SK-N-SH (cell line): ENCODE measurements around the gene SAMD8. TPM values are rescaled to one million over a fixed set of nuclear protein-coding genes. Genes with fewer than 3 reads are reported as not detected.

Experiments
- CTCF ChIA-PET: fragments of 300-600, 350-600 bp; formaldehyde crosslinking; extraction: SDS; loops from one replicate; lab custom pipeline; 2021; lab: Yijun Ruan, JAX
- POLR2A ChIA-PET: fragments of 350-600 bp; sonication (Branson Sonifier 250); formaldehyde crosslinking; extraction: SDS; loops from one replicate; lab custom pipeline; 2020; ENCODE audit warnings: antibody characterized with exemption, inconsistent platforms; lab: Yijun Ruan, JAX
- DNase-seq: peaks from one replicate; pipeline ENCODE4 v3.0.0; 2012
- H2AFZ ChIP-seq: fragments of 200-600 bp; sonication (generic); 2 replicates; pipeline ENCODE4 v1.8.1; 2016; ENCODE audit warnings: antibody characterized with exemption, mild to moderate bottlenecking, low read depth
- H3F3A ChIP-seq: fragments of 200-600 bp; sonication (generic); replicated peaks from 2 replicates; pipeline ENCODE3; 2016; ENCODE audit warnings: antibody characterized with exemption, mild to moderate bottlenecking; ENCODE audit not compliant: insufficient read depth
- H3K27ac ChIP-seq, 2 experiments: fragments of 200-500 bp in 1 of 2; fragments of 200-600 bp in 1 of 2; sonication (Bioruptor generic) in 1 of 2; sonication (generic), shearing (Covaris generic) in 1 of 2; 2 replicates each; pipeline versions ENCODE4 v1.5.1 to v1.6.1; 2014 to 2016; ENCODE audit warnings: low read depth in 2 of 2, inconsistent platforms in 1 of 2, low read length in 1 of 2, mild to moderate bottlenecking in 1 of 2, mixed read lengths in 1 of 2
- H3K27me3 ChIP-seq: fragments of 200-600 bp; sonication (generic), shearing (Covaris generic); 2 replicates; pipeline ENCODE4 v1.6.1; 2016; ENCODE audit warnings: mixed run types; ENCODE audit not compliant: insufficient read depth
- H3K36me3 ChIP-seq, 2 experiments: fragments of 200-500 bp in 1 of 2; fragments of 200-600 bp in 1 of 2; sonication (Bioruptor generic) in 1 of 2; sonication (generic) in 1 of 2; replicated peaks in 1 of 2; 2 replicates each; pipeline versions ENCODE3 to v1.5.1; 2014 to 2016; ENCODE audit warnings: low read length in 1 of 2, mild to moderate bottlenecking in 1 of 2; ENCODE audit not compliant: insufficient read depth in 2 of 2, control insufficient read depth in 1 of 2
- H3K4me1 ChIP-seq, 2 experiments: fragments of 200-500 bp in 1 of 2; fragments of 200-600 bp in 1 of 2; sonication (Bioruptor generic) in 1 of 2; sonication (generic), shearing (Covaris generic) in 1 of 2; 2 replicates each; pipeline versions ENCODE4 v1.5.1 to v1.6.1; 2014 to 2016; ENCODE audit warnings: low read depth in 1 of 2, low read length in 1 of 2, mixed run types in 1 of 2; ENCODE audit not compliant: insufficient read depth in 2 of 2, control insufficient read depth in 1 of 2
- H3K4me2 ChIP-seq: fragments of 200-600 bp; sonication (generic), shearing (Covaris generic); 2 replicates; pipeline ENCODE4 v1.6.1; 2017; ENCODE audit warnings: mixed run types
- H3K4me3 ChIP-seq, 2 experiments: fragments of 200-500 bp in 1 of 2; fragments of 200-600 bp in 1 of 2; sonication (Bioruptor generic) in 1 of 2; sonication (generic), shearing (Covaris generic) in 1 of 2; 2 replicates each; pipeline versions ENCODE4 v1.5.1 to v1.8.1; 2014 to 2016; ENCODE audit warnings: low read depth in 2 of 2, inconsistent platforms in 1 of 2, low read length in 1 of 2, mild to moderate bottlenecking in 1 of 2, mixed read lengths in 1 of 2, moderate library complexity in 1 of 2
- H3K79me2 ChIP-seq: fragments of 200-600 bp; sonication (generic); 2 replicates; pipeline ENCODE4 v1.8.1; 2017; ENCODE audit warnings: mild to moderate bottlenecking; ENCODE audit not compliant: insufficient read depth
- H3K9ac ChIP-seq: fragments of 200-600 bp; sonication (generic); 2 replicates; pipeline ENCODE4 v1.6.1; 2017; ENCODE audit warnings: mixed run types
- H3K9me2 ChIP-seq: fragments of 200-600 bp; sonication (generic); 2 replicates; pipeline ENCODE4 v1.6.1; 2017; ENCODE audit warnings: mixed run types
- H3K9me3 ChIP-seq: fragments of 200-600 bp; sonication (generic); 2 replicates; pipeline ENCODE4 v1.6.1; 2017; ENCODE audit warnings: mixed run types, mild to moderate bottlenecking, moderate library complexity
- H4K20me1 ChIP-seq: fragments of 200-600 bp; sonication (generic); 2 replicates; pipeline ENCODE4 v1.6.1; 2017; ENCODE audit warnings: mild to moderate bottlenecking, mixed run types; ENCODE audit not compliant: insufficient read depth
- ELF1 ChIP-seq: IDR thresholded peaks from 2 replicates; pipeline ENCODE4 v1.4.0; 2012
- EP300 ChIP-seq, 2 experiments: IDR thresholded peaks; 2 replicates each; pipeline versions ENCODE4 v1.4.0 to v1.6.1; 2012; ENCODE audit warnings: borderline replicate concordance in 1 of 2, low read depth in 1 of 2, low read length in 1 of 2
- EZH2phosphoT487 ChIP-seq: fragments of 200-600 bp; sonication (generic); IDR thresholded peaks from 2 replicates; pipeline ENCODE4 v1.6.1; 2017; ENCODE audit warnings: low read depth, mixed run types, mild to moderate bottlenecking, antibody characterized with exemption, moderate library complexity, borderline replicate concordance
- FOSL2 ChIP-seq: IDR thresholded peaks from 2 replicates; pipeline ENCODE4 v1.4.0; 2012; ENCODE audit warnings: low read depth, mild to moderate bottlenecking, moderate library complexity, borderline replicate concordance
- FOXJ3 ChIP-seq: sonication (generic); formaldehyde crosslinking; IDR thresholded peaks from 2 replicates; pipeline ENCODE4 v1.5.1; 2020; ENCODE audit warnings: mild to moderate bottlenecking, missing genetic modification reagents
- FOXM1 ChIP-seq: IDR thresholded peaks from 2 replicates; pipeline ENCODE4 v1.4.0; 2012; ENCODE audit warnings: low read depth, mild to moderate bottlenecking
- GATA2 ChIP-seq: sonication (generic); formaldehyde crosslinking; IDR thresholded peaks from 2 replicates; pipeline ENCODE4 v1.5.0; 2020; ENCODE audit warnings: mild to moderate bottlenecking, missing genetic modification reagents
- IRF3 ChIP-seq: fragments of 150-350 bp; IDR thresholded peaks from 2 replicates; pipeline ENCODE4 v1.6.1; 2016; ENCODE audit warnings: mild to moderate bottlenecking, low read depth, low read length
- JUND ChIP-seq: IDR thresholded peaks from 2 replicates; pipeline ENCODE4 v1.4.0; 2012
- MEF2A ChIP-seq: IDR thresholded peaks from 2 replicates; pipeline ENCODE4 v1.4.0; 2012; ENCODE audit warnings: low read depth, borderline replicate concordance
- NFIC ChIP-seq: IDR thresholded peaks from 2 replicates; pipeline ENCODE4 v1.4.0; 2012; ENCODE audit warnings: borderline replicate concordance
- PBX3 ChIP-seq: IDR thresholded peaks from 2 replicates; pipeline ENCODE4; 2012
- POLR2AphosphoS5 ChIP-seq: IDR thresholded peaks from 2 replicates; pipeline ENCODE4 v1.6.1; 2012; ENCODE audit warnings: low read depth, low read length
- RAD21 ChIP-seq: IDR thresholded peaks from 2 replicates; pipeline ENCODE4 v1.6.1; 2012; ENCODE audit warnings: mild to moderate bottlenecking, low read length
- RFX5 ChIP-seq: IDR thresholded peaks from 2 replicates; pipeline ENCODE4 v1.6.1; 2012; ENCODE audit warnings: mild to moderate bottlenecking, improper control_type of control experiment, low read length
- RXRA ChIP-seq: IDR thresholded peaks from 2 replicates; pipeline ENCODE4 v1.4.0; 2012; ENCODE audit warnings: low read depth, mild to moderate bottlenecking, borderline replicate concordance
- SMC3 ChIP-seq: IDR thresholded peaks from 2 replicates; pipeline ENCODE4 v1.6.1; 2012; ENCODE audit warnings: low read depth, low read length, improper control_type of control experiment
- TCF12 ChIP-seq: IDR thresholded peaks from 2 replicates; pipeline ENCODE4 v1.4.0; 2012
- TEAD4 ChIP-seq: IDR thresholded peaks from 2 replicates; pipeline ENCODE4 v1.4.0; 2012; ENCODE audit warnings: mild to moderate bottlenecking, borderline replicate concordance; ENCODE audit not compliant: insufficient read depth
- YY1 ChIP-seq: IDR thresholded peaks from 2 replicates; pipeline ENCODE4 v1.4.0; 2012; ENCODE audit warnings: low read depth, mild to moderate bottlenecking
- ZBTB33 ChIP-seq: IDR thresholded peaks from 2 replicates; pipeline ENCODE4 v1.4.0; 2012; ENCODE audit warnings: low read depth, borderline replicate concordance
- WGBS: methylation state at CpG from one replicate; pipeline ENCODE4 v1.1.6; 2017; ENCODE audit warnings: low lambda C conversion rate; 5-methylcytosine and 5-hydroxymethylcytosine counted together
- polyA plus RNA-seq, 3 experiments: library from polyadenylated mRNA; depleted of rRNA; stranded (reverse); fragments of >200 nt; gene quantifications; 2 replicates each; pipeline ENCODE4 v1.2.3, GENCODE V29; 2012
- TF ChIP-seq, protein P1 (sequence below): IDR thresholded peaks from 2 replicates; pipeline ENCODE4 v1.6.1; 2012; ENCODE audit warnings: mild to moderate bottlenecking, low read depth, low read length, moderate library complexity
- TF ChIP-seq, protein P2 (sequence below): fragments of 150-350 bp; IDR thresholded peaks from 2 replicates; pipeline ENCODE4 v1.6.1; 2017; ENCODE audit warnings: antibody characterized with exemption, low read length, low read depth, borderline replicate concordance
- TF ChIP-seq, protein P3 (sequence below): IDR thresholded peaks from 2 replicates; pipeline ENCODE4 v1.4.0; 2012; ENCODE audit warnings: low read depth, borderline replicate concordance

The SAMD8 gene
- polyA plus RNA-seq, 1 of the 3 experiments (the other 2 are of a cell fraction), result 9.7 TPM

- Histone ChIP-seq H3K27me3 (no peaks in the 10 kb centered on the region), H2AFZ (no peak overlapping the region), H3K9me3 (no peaks in the 10 kb centered on the region), H3K79me2 (no peaks in the 10 kb centered on the region), H3K27ac (no peak overlapping the region), H3K36me3 (no peaks in the 10 kb centered on the region), H3K4me1 (peaks cover 0 to 9% of the 10 kb centered on the region in 2 experiments; a peak in 1 of 4 replicates), H4K20me1 (no peaks in the 10 kb centered on the region), H3F3A (no peaks in the 10 kb centered on the region), H3K9me2 (no peaks in the 10 kb centered on the region), H3K4me3 (no peak overlapping the region), H3K4me2 (no peak overlapping the region), H3K9ac (no peak overlapping the region)
- ChIA-PET CTCF (interaction anchor here (1.8 kb wide), 1 partner anchor 17 kb away, joined by 6 read pairs; no protein-coding TSS in a partner anchor), POLR2A (no interaction called here)
- 73% methylated on average over 10 of the region's 10 CpGs for WGBS
- peak; percentile 65 for DNase-seq
- TF ChIP-seq ZBTB33, result no peak
- TF ChIP-seq, protein P1, sequence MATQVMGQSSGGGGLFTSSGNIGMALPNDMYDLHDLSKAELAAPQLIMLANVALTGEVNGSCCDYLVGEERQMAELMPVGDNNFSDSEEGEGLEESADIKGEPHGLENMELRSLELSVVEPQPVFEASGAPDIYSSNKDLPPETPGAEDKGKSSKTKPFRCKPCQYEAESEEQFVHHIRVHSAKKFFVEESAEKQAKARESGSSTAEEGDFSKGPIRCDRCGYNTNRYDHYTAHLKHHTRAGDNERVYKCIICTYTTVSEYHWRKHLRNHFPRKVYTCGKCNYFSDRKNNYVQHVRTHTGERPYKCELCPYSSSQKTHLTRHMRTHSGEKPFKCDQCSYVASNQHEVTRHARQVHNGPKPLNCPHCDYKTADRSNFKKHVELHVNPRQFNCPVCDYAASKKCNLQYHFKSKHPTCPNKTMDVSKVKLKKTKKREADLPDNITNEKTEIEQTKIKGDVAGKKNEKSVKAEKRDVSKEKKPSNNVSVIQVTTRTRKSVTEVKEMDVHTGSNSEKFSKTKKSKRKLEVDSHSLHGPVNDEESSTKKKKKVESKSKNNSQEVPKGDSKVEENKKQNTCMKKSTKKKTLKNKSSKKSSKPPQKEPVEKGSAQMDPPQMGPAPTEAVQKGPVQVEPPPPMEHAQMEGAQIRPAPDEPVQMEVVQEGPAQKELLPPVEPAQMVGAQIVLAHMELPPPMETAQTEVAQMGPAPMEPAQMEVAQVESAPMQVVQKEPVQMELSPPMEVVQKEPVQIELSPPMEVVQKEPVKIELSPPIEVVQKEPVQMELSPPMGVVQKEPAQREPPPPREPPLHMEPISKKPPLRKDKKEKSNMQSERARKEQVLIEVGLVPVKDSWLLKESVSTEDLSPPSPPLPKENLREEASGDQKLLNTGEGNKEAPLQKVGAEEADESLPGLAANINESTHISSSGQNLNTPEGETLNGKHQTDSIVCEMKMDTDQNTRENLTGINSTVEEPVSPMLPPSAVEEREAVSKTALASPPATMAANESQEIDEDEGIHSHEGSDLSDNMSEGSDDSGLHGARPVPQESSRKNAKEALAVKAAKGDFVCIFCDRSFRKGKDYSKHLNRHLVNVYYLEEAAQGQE, result no peak
- TF ChIP-seq EZH2phosphoT487, result no peak
- peak; percentile 68 for TF ChIP-seq TCF12
- TF ChIP-seq, protein P2, sequence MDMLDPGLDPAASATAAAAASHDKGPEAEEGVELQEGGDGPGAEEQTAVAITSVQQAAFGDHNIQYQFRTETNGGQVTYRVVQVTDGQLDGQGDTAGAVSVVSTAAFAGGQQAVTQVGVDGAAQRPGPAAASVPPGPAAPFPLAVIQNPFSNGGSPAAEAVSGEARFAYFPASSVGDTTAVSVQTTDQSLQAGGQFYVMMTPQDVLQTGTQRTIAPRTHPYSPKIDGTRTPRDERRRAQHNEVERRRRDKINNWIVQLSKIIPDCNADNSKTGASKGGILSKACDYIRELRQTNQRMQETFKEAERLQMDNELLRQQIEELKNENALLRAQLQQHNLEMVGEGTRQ, result no peak
- TF ChIP-seq NFIC, result no peak
- no peak for TF ChIP-seq POLR2AphosphoS5
- no peak for TF ChIP-seq YY1
- no peak for TF ChIP-seq SMC3
- no peak for TF ChIP-seq GATA2 (CRISPR knock-in tag)
- TF ChIP-seq IRF3, result no peak
- no peak for TF ChIP-seq RXRA
- no peak for TF ChIP-seq JUND
- TF ChIP-seq FOSL2, result no peak
- no peak for TF ChIP-seq FOXM1
- peak in 1 of 2 experiments; percentile 44; a peak in 1 of 4 replicates for TF ChIP-seq EP300 (IDR thresholded peaks at IDR 0.05; ENCODE audit: borderline replicate concordance in 1 of 2, low read depth in 1 of 2, low read length in 1 of 2)
- TF ChIP-seq RFX5, result no peak
- TF ChIP-seq FOXJ3 (CRISPR knock-in tag), result no peak
- no peak for TF ChIP-seq TEAD4
- TF ChIP-seq RAD21, result no peak
- TF ChIP-seq PBX3, result peak; percentile 81
- TF ChIP-seq, protein P3, sequence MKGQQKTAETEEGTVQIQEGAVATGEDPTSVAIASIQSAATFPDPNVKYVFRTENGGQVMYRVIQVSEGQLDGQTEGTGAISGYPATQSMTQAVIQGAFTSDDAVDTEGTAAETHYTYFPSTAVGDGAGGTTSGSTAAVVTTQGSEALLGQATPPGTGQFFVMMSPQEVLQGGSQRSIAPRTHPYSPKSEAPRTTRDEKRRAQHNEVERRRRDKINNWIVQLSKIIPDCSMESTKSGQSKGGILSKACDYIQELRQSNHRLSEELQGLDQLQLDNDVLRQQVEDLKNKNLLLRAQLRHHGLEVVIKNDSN, result no peak
- TF ChIP-seq MEF2A, result no peak
- TF ChIP-seq ELF1, result no peak
Observed at GRCh38 chr10:75083972-75084833, 27.3 kb upstream of the SAMD8 start.
